Upper lobe of right lung (tissue), 1 donor: Measurements from ENCODE around the gene MRPL20. TPM values are rescaled to one million over a fixed set of nuclear protein-coding genes. Genes with fewer than 3 reads are reported as not detected.
"Not testable (repeated sequence)": the region's sequence is repeated elsewhere in the genome, so short reads cannot be mapped to it uniquely, and the experiment has no call there.

Experiments
- ATAC-seq: fragments of 200-7000 bp; cut with Tn5 transposase; one replicate; pipeline ENCODE4 v1.9.1; 2020; ENCODE audit warnings: mild to moderate bottlenecking, moderate library complexity
- DNase-seq: peaks from one replicate; pipeline ENCODE4 v3.0.0-alpha.2; 2020
- H3K27ac ChIP-seq: fragments of 200-600 bp; one replicate; pipeline ENCODE4 v1.8.0; 2022
- H3K27me3 ChIP-seq: fragments of 200-600 bp; one replicate; pipeline ENCODE4 v1.8.0; 2022; ENCODE audit warnings: mild to moderate bottlenecking
- H3K36me3 ChIP-seq: fragments of 200-600 bp; one replicate; pipeline ENCODE4 v1.8.0; 2022
- H3K4me1 ChIP-seq: fragments of 200-600 bp; one replicate; pipeline ENCODE4 v1.8.0; 2022
- H3K4me3 ChIP-seq: fragments of 200-600 bp; one replicate; pipeline ENCODE4 v1.8.0; 2022; ENCODE audit warnings: mild to moderate bottlenecking
- H3K9me3 ChIP-seq: fragments of 200-600 bp; one replicate; pipeline ENCODE4 v1.8.0; 2022
- CTCF ChIP-seq: fragments of 200-600 bp; IDR thresholded peaks from one replicate; pipeline ENCODE4 v1.8.0; 2022; ENCODE audit warnings: antibody characterized with exemption
- intact Hi-C: fragments of 100-400 bp; cut with DNase I; formaldehyde crosslinking; loops from one replicate; pipeline ENCODE4 v1.11.0; 2022
- total RNA-seq: library from RNA; stranded (reverse); fragmentation: NEBNext Ultra II Directional; extraction: Animal tissue kit (Norgen Biotek cat#: 25700); gene quantifications from one replicate; pipeline ENCODE4 v1.2.1, GENCODE V29; 2021
- donor health status: DM: no; HTN: yes; CAD: no; lungs with severe emphysema.

Gene MRPL20
- total RNA-seq, 1 donor from 2014 or later = 80.7 TPM

- Histone ChIP-seq H3K4me1 (peaks cover 62% of the 10 kb centered on the region), H3K9me3 (no peaks in the 10 kb centered on the region), H3K4me3 (no peak overlapping the region), H3K27ac (peak overlapping the region; percentile 91), H3K27me3 (no peaks in the 10 kb centered on the region), H3K36me3 (no peaks in the 10 kb centered on the region)
- ATAC-seq = peak; percentile 8
- DNase-seq = peak; percentile 84
- intact Hi-C loops = no loop called here
- TF ChIP-seq CTCF = peak; percentile 37
Measured at GRCh38 chr1:1430114-1430982, 23.3 kb upstream of the MRPL20 start.

- ATAC-seq = no peak
- no peaks in the 10 kb centered on the region for H3K36me3 ChIP-seq
- DNase-seq = no peak
- H3K27me3 ChIP-seq = no peaks in the 10 kb centered on the region
- peaks cover 55% of the 10 kb centered on the region for H3K4me1 ChIP-seq
- no peak overlapping the region for H3K4me3 ChIP-seq
- H3K9me3 ChIP-seq = no peaks in the 10 kb centered on the region
- intact Hi-C loops = no loop called here
- peak overlapping the region; percentile 91 for H3K27ac ChIP-seq
- TF ChIP-seq CTCF = no peak
Measured at GRCh38 chr1:1429671-1430073, 22.6 kb upstream of the MRPL20 start.

- peaks cover 48% of the 10 kb centered on the region for H3K4me1 ChIP-seq
- DNase-seq, H3K4me3 ChIP-seq, intact Hi-C loops, H3K9me3 ChIP-seq, H3K36me3 ChIP-seq, ATAC-seq, H3K27me3 ChIP-seq, H3K27ac ChIP-seq: not testable (repeated sequence)
Measured at GRCh38 chr1:1428967-1429366, 21.9 kb upstream of the MRPL20 start.

GRCh38 chr1:1428174-1428573 is 21.1 kb upstream of the MRPL20 start:
- no peaks in the 10 kb centered on the region for H3K27me3 ChIP-seq
- DNase-seq = no peak
- no peak for TF ChIP-seq CTCF
- no peaks in the 10 kb centered on the region for H3K9me3 ChIP-seq
- H3K36me3 ChIP-seq = no peaks in the 10 kb centered on the region
- no peak for ATAC-seq
- no peak overlapping the region for H3K4me3 ChIP-seq
- intact Hi-C loops = no loop called here
- H3K27ac ChIP-seq = no peak overlapping the region
- H3K4me1 ChIP-seq = peaks cover 40% of the 10 kb centered on the region

GRCh38 chr1:1427820-1428148 is 20.7 kb upstream of the MRPL20 start:
- H3K4me1 ChIP-seq = peaks cover 36% of the 10 kb centered on the region

More at GRCh38 chr1:1427820-1428148, 20.7 kb upstream of the MRPL20 start:
- H3K4me3 ChIP-seq = peak overlapping the region; percentile 36
- H3K27ac ChIP-seq = no peak overlapping the region
- TF ChIP-seq CTCF = no peak
- H3K9me3 ChIP-seq = no peaks in the 10 kb centered on the region
- no peaks in the 10 kb centered on the region for H3K27me3 ChIP-seq
- ATAC-seq (no peak), DNase-seq (no peak)
- no peaks in the 10 kb centered on the region for H3K36me3 ChIP-seq
- intact Hi-C loops = no loop called here
